ENCODE results near the gene ITPRID2. TPM values are rescaled to one million over a fixed set of nuclear protein-coding genes. Genes with fewer than 3 reads are reported as not detected.
A peak's percentile ranks its signal among the peaks of the same experiment; 100 is the strongest.

ITPRID2 gene
- polyA plus RNA-seq, 1 donor (not counting 4 experiments of a cell fraction or from before 2014, with no cell fraction given): 146 TPM

- Histone ChIP-seq H3K9me1 (ENCODE audit: control insufficient read depth, extremely low read depth, insufficient read depth, low read length) (no peaks in the 10 kb centered on the region), H3K4me3 (ENCODE audit: control insufficient read depth in 2 of 3, extremely low read depth in 1 of 3, insufficient read depth in 2 of 3, low read depth in 1 of 3, low read length in 3 of 3) (no peak overlapping the region), H3K36me3 (ENCODE audit: control insufficient read depth in 2 of 2, extremely low read depth in 1 of 2, insufficient read depth in 2 of 2, low read length in 2 of 2) (peaks cover 16 to 48% of the 10 kb centered on the region in 2 experiments), H3K27ac (ENCODE audit: control insufficient read depth, insufficient read depth, low read length) (no peak overlapping the region), H3K4me1 (ENCODE audit: control insufficient read depth, extremely low read depth, insufficient read depth, low read length) (peaks cover 29% of the 10 kb centered on the region), H3K79me2 (ENCODE audit: control insufficient read depth, insufficient read depth, low read length) (peaks cover 86% of the 10 kb centered on the region), H3K9ac (ENCODE audit: control insufficient read depth, extremely low read depth, insufficient read depth, low read length) (no peak overlapping the region), H3K9me3 (ENCODE audit: control insufficient read depth, low read depth, low read length) (no peaks in the 10 kb centered on the region), H3K4me2 (ENCODE audit: control insufficient read depth, extremely low read depth, insufficient read depth, low read depth, low read length) (no peak overlapping the region), H4K20me1 (ENCODE audit: control insufficient read depth, extremely low read depth, insufficient read depth, low read length) (no peaks in the 10 kb centered on the region), H3K27me3 (ENCODE audit: control insufficient read depth, extremely low read depth, insufficient read depth, low read length) (no peaks in the 10 kb centered on the region), H2AFZ (ENCODE audit: control insufficient read depth, low read length) (no peak overlapping the region)
- FAIRE-seq (peak; percentile 71), DNase-seq (ENCODE audit: low read depth, low spot score) (no peak)
- dilution Hi-C loops (cut with MboI; ENCODE audit: extremely low pct_ligation_motif_present, low sequenced_read_pairs): no loop called here
- TF ChIP-seq CTCF (optimal IDR thresholded peaks at IDR 0.05 in 1 of 3, IDR thresholded peaks at IDR 0.05 in 1 of 3, conservative IDR thresholded peaks at IDR 0.05 in 1 of 3; ENCODE audit: extremely low read depth in 1 of 3, insufficient read depth in 2 of 3, low read length in 3 of 3) (no peak), EZH2 (IDR thresholded peaks at IDR 0.05; ENCODE audit: low read length) (no peak)
Measured at GRCh38 chr2:181900007-181900651, 8.6 kb downstream of the ITPRID2 start.

- Histone ChIP-seq H3K79me2 (ENCODE audit: control insufficient read depth, insufficient read depth, low read length) (peaks cover 88% of the 10 kb centered on the region), H2AFZ (ENCODE audit: control insufficient read depth, low read length) (no peak overlapping the region), H3K36me3 (ENCODE audit: control insufficient read depth in 2 of 2, extremely low read depth in 1 of 2, insufficient read depth in 2 of 2, low read length in 2 of 2) (peaks cover 14 to 45% of the 10 kb centered on the region in 2 experiments), H3K9ac (ENCODE audit: control insufficient read depth, extremely low read depth, insufficient read depth, low read length) (peak overlapping the region; percentile 10), H3K27ac (ENCODE audit: control insufficient read depth, insufficient read depth, low read length) (no peak overlapping the region), H3K9me3 (ENCODE audit: control insufficient read depth, low read depth, low read length) (no peaks in the 10 kb centered on the region), H3K4me1 (ENCODE audit: control insufficient read depth, extremely low read depth, insufficient read depth, low read length) (peaks cover 14% of the 10 kb centered on the region), H3K4me2 (ENCODE audit: control insufficient read depth, extremely low read depth, insufficient read depth, low read depth, low read length) (no peak overlapping the region), H3K27me3 (ENCODE audit: control insufficient read depth, extremely low read depth, insufficient read depth, low read length) (no peaks in the 10 kb centered on the region), H3K9me1 (ENCODE audit: control insufficient read depth, extremely low read depth, insufficient read depth, low read length) (no peaks in the 10 kb centered on the region), H4K20me1 (ENCODE audit: control insufficient read depth, extremely low read depth, insufficient read depth, low read length) (no peaks in the 10 kb centered on the region), H3K4me3 (ENCODE audit: control insufficient read depth in 2 of 3, extremely low read depth in 1 of 3, insufficient read depth in 2 of 3, low read depth in 1 of 3, low read length in 3 of 3) (no peak overlapping the region)
- DNase-seq (ENCODE audit: low read depth, low spot score) (no peak), FAIRE-seq (no peak)
- dilution Hi-C loops (cut with MboI; ENCODE audit: extremely low pct_ligation_motif_present, low sequenced_read_pairs): no loop called here
- TF ChIP-seq EZH2 (IDR thresholded peaks at IDR 0.05; ENCODE audit: low read length) (no peak), CTCF (optimal IDR thresholded peaks at IDR 0.05 in 1 of 3, IDR thresholded peaks at IDR 0.05 in 1 of 3, conservative IDR thresholded peaks at IDR 0.05 in 1 of 3; ENCODE audit: extremely low read depth in 1 of 3, insufficient read depth in 2 of 3, low read length in 3 of 3) (no peak)
Measured at GRCh38 chr2:181902625-181903024, 11.1 kb downstream of the ITPRID2 start.

Measured in keratinocyte (primary cell).